ENCODE data around the gene GNPTAB. TPM values are rescaled to one million over a fixed set of nuclear protein-coding genes. Genes with fewer than 3 reads are reported as not detected.
A peak's percentile ranks its signal among the peaks of the same experiment; 100 is the strongest.

The GNPTAB gene
- total and polyA plus RNA-seq, 12 donors: 7.6 to 31.3 (median 15.9) TPM

DNA sequence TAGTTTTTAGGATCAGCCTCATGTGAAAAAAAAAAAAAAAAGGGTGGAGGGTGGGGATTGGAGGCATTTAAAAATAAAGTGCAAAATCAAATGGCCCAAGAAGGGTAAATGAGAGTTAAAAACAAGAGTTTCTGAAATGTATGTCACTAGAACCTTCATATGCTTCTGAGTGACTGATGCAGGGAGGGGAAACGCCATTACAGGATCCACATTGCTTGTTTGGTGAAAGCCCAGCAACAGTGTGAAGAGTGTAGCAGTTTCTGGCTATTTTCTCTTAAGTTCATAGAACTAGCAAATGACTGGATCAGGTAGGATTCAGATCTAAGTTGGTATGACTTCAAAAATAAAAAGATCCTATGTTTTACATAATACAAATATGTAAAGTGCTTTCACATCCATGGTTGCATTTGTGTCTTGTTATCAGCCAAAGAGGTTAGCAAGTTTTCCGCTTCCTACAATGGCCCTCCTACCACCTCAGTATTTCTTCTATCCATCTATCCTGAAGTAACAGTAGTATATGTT is 130.4 kb downstream of the GNPTAB start:
- WGBS, 4 donors: 86 to 91% (median 89%) methylated on average over 2 of the region's 2 CpGs
- no peak for DNase-seq
- TF ChIP-seq, protein P1, sequence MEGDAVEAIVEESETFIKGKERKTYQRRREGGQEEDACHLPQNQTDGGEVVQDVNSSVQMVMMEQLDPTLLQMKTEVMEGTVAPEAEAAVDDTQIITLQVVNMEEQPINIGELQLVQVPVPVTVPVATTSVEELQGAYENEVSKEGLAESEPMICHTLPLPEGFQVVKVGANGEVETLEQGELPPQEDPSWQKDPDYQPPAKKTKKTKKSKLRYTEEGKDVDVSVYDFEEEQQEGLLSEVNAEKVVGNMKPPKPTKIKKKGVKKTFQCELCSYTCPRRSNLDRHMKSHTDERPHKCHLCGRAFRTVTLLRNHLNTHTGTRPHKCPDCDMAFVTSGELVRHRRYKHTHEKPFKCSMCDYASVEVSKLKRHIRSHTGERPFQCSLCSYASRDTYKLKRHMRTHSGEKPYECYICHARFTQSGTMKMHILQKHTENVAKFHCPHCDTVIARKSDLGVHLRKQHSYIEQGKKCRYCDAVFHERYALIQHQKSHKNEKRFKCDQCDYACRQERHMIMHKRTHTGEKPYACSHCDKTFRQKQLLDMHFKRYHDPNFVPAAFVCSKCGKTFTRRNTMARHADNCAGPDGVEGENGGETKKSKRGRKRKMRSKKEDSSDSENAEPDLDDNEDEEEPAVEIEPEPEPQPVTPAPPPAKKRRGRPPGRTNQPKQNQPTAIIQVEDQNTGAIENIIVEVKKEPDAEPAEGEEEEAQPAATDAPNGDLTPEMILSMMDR (IDR thresholded peaks at IDR 0.05): no peak
- no peak for TF ChIP-seq POLR2A (IDR thresholded peaks at IDR 0.05)
- Histone ChIP-seq H3K27me3 (no peaks in the 10 kb centered on the region), H3K4me3 (no peak overlapping the region), H3K36me3 (replicated peaks in 1 of 2) (no peaks in the 10 kb centered on the region), H3K9me3 (replicated peaks in 1 of 3) (no peaks in the 10 kb centered on the region), H3K27ac (peak overlapping the region in 2 of 5 donors; percentile 4 to 97), H3K4me1 (replicated peaks in 1 of 2) (peaks cover 24 to 65% of the 10 kb centered on the region in 2 donors)
- intact Hi-C loops (cut with DNase I): no loop called here

DNA sequence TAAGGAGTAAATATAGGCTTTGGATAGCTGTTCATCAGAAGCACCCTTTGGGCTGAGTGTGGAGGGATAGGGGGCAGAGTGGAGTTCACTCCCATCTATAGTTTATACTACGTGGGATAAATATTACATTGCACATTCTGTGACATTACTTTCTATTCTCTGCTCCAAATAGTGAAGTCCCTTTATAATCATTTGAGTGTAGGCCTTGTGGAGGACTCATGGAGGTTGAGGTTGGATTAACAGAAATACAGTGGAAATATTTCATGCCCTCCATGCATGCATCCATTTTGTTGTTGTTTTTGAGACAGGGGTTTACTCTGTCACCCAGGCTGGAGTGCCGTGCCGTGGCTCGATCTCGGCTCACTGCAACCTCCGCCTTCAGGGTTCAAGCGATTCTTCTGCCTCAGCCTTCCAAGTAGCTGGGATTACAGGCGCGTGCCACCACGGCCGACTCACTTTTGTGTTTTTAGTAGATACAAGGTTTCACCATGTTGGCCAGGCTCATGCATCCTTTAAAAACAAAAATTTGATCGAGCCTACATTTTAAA is 131.9 kb downstream of the GNPTAB start:
- intact Hi-C loops (cut with DNase I): no loop called here
- no peak for TF ChIP-seq POLR2A (IDR thresholded peaks at IDR 0.05)
- TF ChIP-seq, protein P1 (IDR thresholded peaks at IDR 0.05): no peak
- H3K36me3 ChIP-seq (replicated peaks in 1 of 2): no peaks in the 10 kb centered on the region
- H3K27ac ChIP-seq: peak overlapping the region; percentile 61 to 98 (median 96)
- H3K4me1 ChIP-seq (replicated peaks in 1 of 2): peaks cover 24 to 62% of the 10 kb centered on the region in 2 donors
- DNase-seq: peak in 2 of 7 donors; percentile 14 to 21
- no peaks in the 10 kb centered on the region for H3K9me3 ChIP-seq (replicated peaks in 1 of 3)
- WGBS, 4 donors: 84 to 89% (median 86%) methylated on average over 12 of the region's 12 CpGs
- peak overlapping the region in 3 of 4 donors; percentile 35 to 98 (median 72) for H3K4me3 ChIP-seq
- no peaks in the 10 kb centered on the region for H3K27me3 ChIP-seq

DNA sequence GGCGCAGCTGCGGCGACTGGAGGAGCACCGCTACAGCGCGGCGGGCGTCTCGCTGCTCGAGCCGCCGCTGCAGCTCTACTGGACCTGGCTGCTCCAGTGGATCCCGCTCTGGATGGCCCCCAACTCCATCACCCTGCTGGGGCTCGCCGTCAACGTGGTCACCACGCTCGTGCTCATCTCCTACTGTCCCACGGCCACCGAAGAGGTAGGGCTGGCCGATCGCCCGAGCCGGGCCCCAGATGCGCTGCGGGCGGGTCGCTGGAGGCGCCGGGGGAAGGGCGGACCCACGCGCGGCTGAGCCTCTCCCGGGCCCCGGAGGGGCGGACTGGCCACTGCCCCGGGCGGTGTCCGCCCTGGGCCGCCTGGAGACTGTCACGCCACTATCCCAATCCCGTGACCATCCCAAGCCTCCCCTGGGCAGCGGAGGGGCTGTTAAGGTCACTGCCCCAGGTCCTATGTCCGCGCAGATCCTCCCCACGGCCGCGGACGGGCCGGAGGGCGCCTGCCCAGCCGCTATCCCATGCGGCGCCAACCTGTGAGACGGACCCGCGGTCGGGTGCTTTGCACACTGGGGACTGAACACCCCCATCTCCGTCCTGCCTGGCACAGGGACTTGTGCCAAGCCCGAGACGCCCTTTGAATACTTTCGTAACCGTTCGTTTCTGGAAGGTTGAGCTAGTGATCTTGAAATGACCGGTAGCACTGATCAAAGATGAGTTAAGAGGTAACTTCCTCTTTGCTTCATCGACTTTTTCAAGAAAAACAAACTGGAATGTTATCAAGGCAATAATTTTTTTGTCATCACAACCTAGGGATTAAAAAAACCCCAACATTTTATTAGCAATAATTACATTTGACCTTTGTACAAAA is 132.6 kb downstream of the GNPTAB start:
- Histone ChIP-seq H3K4me1 (replicated peaks in 1 of 2) (peaks cover 24 to 55% of the 10 kb centered on the region in 2 donors), H3K36me3 (replicated peaks in 1 of 2) (no peaks in the 10 kb centered on the region), H3K9me3 (replicated peaks in 1 of 3) (no peaks in the 10 kb centered on the region), H3K4me3 (peak overlapping the region; percentile 35 to 98 (median 68)), H3K27ac (peak overlapping the region; percentile 61 to 98 (median 96)), H3K27me3 (no peaks in the 10 kb centered on the region)
- peak; percentile 66 to 79 (median 74) for DNase-seq
- 0 to 1% (median 0%) methylated on average over 8 to 67 of the region's 67 CpGs for WGBS, 4 donors
- TF ChIP-seq POLR2A (IDR thresholded peaks at IDR 0.05): peak in 1 of 2 donors; percentile 72
- TF ChIP-seq, protein P1 (IDR thresholded peaks at IDR 0.05): no peak
- intact Hi-C loops (cut with DNase I): no loop called here

DNA sequence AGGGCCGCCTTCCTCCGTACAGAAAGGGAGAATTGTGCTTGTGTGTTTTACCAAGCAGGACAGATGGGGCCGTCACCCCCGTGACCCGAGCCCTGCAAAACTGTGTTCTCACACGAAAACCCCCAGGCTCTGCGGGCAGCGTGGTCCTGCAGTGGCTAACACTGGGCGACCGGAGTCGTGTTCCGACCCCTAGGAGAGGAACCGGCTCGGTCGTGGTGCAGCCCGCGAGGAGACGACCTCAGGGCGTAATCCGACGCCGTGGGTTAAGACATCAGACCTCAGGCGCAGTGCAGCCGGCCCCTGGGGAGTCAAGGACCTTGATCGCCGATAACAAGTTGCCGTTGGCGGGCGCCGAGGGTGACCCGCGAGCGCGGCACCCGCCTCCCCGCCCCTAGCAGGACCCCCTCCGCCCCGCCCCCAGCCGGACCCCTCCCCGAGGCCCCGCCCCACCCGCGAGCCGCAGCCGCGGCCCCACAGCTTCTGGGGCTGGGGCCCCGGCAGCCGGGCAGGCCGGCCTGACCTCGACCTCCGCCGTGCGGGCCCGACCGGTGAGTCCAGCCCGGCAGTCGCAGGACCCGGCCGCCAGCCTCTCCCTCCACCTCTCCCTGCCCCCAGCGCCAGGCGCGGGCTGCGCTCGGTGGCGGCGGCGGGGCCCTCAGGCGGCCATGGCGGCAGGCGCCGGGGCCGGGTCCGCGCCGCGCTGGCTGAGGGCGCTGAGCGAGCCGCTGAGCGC is 133.4 kb downstream of the GNPTAB start, which contains the start of gene CHPT1:
Gene CHPT1 (plus strand): TSS at position 444 of the 733 bp plus-strand sequence. CDS start 222 bp downstream, at position 666.
- DNase-seq: peak; percentile 77 to 91 (median 86)
- Histone ChIP-seq H3K27me3 (no peaks in the 10 kb centered on the region), H3K9me3 (replicated peaks in 1 of 3) (no peaks in the 10 kb centered on the region), H3K36me3 (replicated peaks in 1 of 2) (no peaks in the 10 kb centered on the region), H3K4me1 (replicated peaks in 1 of 2) (peaks cover 24 to 47% of the 10 kb centered on the region in 2 donors), H3K27ac (peak within 1 kb of the TSS; percentile 83 to 98 (median 96)), H3K4me3 (peak within 1 kb of the TSS; percentile 60 to 98 (median 68))
- intact Hi-C loops (cut with DNase I): no loop called here
- 0 to 2% (median 1%) methylated on average over 10 to 80 of the region's 80 CpGs for WGBS, 4 donors
- TF ChIP-seq POLR2A (IDR thresholded peaks at IDR 0.05): peak; percentile 42 to 62
- TF ChIP-seq, protein P1 (IDR thresholded peaks at IDR 0.05): peak in 1 of 6 experiments; percentile 9
